Activated CD8-positive, alpha-beta memory T cell treated with anti-CD3 and anti-CD28 coated beads for 48 hours (primary cell): Measurements from ENCODE around the gene NEK6.

Experiments
- DNase-seq, 3 experiments: peaks; one replicate each; pipeline ENCODE4 v3.0.0-alpha.2; 2020; ENCODE audit warnings: low read depth in 2 of 3, low spot score in 2 of 3

NEK6 gene

DNA sequence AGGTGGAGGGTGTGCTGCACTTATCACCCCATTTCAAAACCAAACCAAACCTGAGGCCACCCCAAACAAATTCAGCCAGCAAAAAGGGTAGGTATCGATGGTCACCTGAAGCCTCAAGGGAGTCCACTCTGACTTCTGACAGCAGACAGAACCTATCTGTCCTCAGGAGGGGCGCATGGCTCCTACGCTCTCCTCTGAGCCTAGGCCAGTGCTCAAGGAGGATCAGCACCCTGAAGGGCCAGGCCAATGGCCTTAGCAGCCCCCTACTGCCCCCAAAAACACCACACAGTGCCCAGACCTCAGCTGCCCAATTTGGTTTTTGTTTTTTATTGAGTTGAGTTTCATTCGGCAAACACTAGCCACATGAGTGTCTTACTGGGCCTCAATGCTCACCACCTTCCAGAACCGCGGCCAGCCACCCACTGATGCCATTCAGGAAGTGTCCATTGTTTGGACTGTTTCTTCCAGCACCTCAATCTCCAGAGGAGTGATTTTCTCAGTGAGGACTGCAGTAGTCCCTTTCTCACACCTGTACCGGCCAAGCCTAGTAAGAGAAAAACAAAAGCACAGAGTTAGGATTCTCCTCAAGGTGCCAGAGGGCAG lies 95.5 kb downstream of the NEK6 start:
- no peak for DNase-seq

GRCh38 chr9:124353811-124354274 lies 96.1 kb downstream of the NEK6 start:
- no peak for DNase-seq

DNA sequence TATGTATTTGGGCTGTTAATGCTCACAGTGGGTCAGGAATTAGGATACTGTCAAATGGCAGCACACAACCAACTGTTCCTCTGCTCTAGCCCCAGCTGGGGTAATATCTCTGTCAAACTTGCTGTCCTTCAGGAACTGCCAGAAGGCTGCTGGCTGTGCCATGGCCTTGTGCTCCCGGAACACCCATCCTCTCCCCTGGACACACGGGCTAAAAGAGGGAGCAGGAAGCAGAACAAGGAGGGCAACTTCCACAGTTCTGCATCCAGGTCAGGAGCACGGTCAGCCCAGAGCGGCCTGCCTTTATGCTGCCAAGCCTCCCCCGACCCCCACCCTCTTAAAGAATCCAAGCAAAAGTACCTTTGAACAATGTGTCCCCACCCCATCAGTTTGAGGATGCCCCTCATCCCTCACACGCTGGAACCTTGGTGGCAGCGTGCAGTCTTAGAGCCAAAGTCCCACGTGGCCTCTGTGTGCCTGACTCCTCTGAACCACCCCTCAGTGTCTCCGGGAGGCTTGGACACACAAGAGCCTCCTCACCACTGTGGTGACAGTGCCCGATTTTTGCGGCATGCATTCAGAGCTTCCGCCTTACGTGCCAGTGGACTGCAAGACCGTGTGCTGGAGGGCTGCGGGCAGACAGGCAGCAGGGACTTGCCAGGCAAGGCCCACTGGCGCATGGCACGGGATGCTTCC lies 96.7 kb downstream of the NEK6 start:
- no peak for DNase-seq

GRCh38 chr9:124355039-124355940 lies 97.5 kb downstream of the NEK6 start:
- no peak for DNase-seq

DNA sequence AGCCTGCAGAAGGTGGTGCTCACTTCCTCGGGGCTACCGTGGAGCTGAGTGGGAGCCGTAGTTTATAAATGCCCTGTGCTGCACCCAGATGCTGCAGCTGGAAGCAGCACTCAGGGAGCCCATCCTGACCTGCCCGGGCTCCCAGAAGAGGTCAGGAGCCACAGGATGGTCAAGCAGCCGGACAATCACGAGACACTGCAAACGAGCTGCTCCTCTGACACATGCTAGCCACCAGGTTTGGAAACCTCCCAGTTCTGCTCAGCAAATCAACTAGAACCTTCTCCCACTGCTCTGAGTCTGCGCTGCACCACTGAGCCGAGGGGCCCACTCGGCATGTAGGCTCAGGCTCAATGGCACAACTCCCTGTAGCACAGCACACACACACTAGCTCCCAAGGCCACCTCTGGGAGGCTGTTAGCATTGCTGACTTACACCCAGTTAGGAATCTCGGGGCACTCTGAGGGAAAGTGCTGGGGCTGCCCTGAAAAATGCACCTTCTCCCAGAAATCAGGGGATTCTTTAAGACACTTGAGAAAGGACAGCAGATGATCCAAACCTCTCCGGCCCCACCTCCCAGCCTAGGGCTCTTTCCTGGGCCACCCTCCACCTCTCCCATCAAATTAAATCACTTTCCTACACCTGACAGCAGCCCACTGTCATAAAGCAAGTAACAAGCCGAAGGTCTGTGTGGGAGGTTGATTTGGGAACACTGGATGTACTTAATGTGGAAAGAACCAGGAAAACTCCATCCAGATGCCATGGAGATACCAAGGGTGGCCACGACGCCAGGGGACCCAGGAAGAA lies 98.4 kb downstream of the NEK6 start:
- DNase-seq: no peak

DNA sequence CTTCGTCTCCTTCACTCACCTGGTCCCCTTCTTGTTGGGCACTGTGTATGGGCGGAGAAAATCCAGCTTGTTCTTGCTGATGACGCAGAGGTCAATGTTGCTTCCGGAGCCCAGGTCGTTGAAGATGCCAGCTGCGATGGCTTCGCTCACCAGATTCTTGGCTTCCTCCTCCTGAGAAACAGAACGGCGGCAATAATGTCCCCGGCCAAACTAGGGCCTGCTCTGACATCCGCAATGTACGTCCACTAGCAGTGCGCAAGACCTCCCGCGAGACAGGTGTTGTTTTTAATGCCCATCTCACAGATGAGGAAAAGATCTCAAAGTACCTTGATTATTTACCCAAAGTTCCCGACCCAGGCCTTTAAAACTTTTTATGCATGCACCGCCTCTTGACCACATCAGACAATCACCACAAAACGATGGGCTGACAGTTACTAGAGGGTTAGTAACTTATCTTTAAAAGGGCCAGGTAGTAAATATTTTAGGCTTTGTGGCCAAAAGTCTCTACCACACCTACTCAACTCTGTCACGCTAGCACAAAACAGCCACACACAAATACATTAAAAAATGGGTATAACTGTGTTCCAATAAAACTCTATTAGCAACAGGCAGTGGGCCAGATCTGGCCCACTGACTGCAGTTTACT lies 99.1 kb downstream of the NEK6 start:
- DNase-seq: no peak

- DNase-seq: no peak
Measured at GRCh38 chr9:124357721-124358361, 100.1 kb downstream of the NEK6 start.

GRCh38 chr9:124358631-124359030 lies 100.9 kb downstream of the NEK6 start:
- DNase-seq: no peak

- DNase-seq: no peak
Measured at GRCh38 chr9:124359426-124359825, 101.7 kb downstream of the NEK6 start.

- DNase-seq: no peak
Measured at GRCh38 chr9:124359855-124360678, 102.3 kb downstream of the NEK6 start.

GRCh38 chr9:124361128-124361527 lies 103.4 kb downstream of the NEK6 start:
- DNase-seq: no peak

GRCh38 chr9:124363326-124364096 lies 105.8 kb downstream of the NEK6 start:
- no peak for DNase-seq

DNA sequence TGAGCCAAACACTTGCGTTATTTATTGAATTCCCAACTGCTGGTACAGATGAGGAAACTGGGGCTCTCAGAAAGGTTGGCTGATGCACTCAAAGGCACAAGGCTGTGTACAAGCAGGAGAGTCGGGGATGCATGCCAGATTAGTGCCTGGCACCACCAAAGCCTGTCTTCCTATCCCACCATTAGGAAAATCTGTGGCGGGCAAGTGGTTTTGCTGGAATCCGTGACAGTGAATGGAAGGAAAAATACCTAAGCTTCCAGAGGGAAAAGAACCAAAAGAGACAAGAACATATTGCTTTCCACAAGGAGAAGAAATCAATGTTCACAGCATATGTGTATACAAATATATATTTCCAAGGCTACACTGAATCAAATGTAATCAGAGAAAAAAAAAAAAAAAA lies 106.4 kb downstream of the NEK6 start:
- no peak for DNase-seq

DNA sequence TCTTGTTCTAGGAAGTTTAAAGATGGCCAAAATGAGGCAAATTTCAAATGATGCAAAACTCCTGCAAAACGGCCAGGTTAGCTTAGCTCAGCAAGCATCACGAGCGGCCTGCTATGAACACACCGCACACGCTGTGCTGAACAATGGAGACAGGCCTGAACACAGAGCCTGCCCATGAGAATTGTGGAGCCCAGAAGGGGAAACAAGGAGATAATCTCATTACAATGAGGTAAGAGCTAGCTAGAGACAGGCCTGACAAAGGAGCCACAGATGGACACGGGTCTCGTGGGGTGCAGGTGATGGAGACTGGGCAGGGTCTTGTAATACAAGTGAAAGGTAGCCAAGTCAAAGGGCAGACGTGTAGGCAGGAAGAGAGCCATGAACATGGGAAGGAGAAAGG lies 107.3 kb downstream of the NEK6 start:
- DNase-seq: no peak

GRCh38 chr9:124366476-124367220 lies 108.9 kb downstream of the NEK6 start:
- no peak for DNase-seq

DNA sequence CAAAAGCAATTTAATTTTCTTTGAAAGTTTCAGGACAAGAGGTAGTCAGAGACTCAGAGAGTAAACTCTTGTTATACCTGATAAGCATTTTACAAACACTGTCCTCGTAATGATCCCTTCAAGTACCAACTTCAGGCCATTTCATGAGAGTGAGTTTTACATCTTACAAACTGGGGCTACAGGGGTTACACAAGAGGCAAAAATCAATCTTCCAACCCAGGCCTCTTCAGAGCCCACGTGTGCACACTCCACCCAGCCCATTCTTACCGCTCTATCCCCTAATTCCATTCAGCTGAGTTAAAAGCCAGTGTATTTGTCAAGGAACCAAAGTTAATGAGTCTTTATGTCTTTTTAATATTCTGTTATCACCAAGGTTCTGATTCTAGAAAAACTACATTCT lies 110.9 kb downstream of the NEK6 start:
- DNase-seq: no peak

DNA sequence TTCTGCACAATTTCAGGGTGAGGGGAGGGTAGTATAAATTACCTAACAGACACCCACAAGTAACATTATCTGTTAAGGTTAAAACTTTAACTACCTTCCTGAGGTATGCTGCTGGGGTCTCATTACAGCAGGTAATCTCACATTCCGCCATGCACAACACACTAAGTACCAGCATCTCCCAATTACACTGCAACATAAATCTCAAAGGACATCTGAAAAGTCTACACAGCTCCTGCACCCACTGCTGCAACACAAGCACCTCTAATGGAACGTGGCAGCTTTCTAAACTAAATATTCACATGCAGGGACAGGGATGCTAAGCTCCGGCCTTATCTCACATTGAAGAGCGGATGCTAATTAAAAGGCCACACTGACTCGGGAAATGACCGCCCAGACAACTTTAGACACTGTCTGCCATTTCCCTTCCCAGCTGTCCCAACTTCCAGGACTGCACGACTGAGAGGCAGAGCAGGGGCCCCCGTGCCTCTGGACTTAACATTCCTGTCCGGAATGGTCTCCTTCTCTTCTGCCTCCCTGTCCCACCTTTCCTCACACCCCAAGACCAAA lies 111.6 kb downstream of the NEK6 start:
- no peak for DNase-seq
